Spleen (tissue), 7 donors: ENCODE measurements around the gene DLX1.
A peak's percentile ranks its signal among the peaks of the same experiment; 100 is the strongest.

Experiments used
- CTCF ChIP-seq, 11 experiments: fragments of 200-600 bp in 7 of 11; fragments of 450-650 bp in 4 of 11; sonication (generic) in 4 of 11; IDR thresholded peaks in 8 of 11; conservative IDR thresholded peaks in 3 of 11; 1 replicate in 7 of 11; 2 replicates in 4 of 11; pipeline versions ENCODE4 v1.4.0 to v1.8.0; 2016 to 2021; ENCODE audit warnings: antibody characterized with exemption in 11 of 11, inconsistent platforms in 4 of 11, mild to moderate bottlenecking in 1 of 11
- POLR2AphosphoS5 ChIP-seq, 3 donors: sonication (generic); formaldehyde crosslinking; IDR thresholded peaks; one replicate each; pipeline ENCODE4 v1.5.1; 2017; ENCODE audit warnings: antibody characterized with exemption in 3 of 3
- donor health status: DM: no; HTN: no; CAD: no; lungs with moderate emphysema.
- donor health status: DM: no; HTN: no; CAD: no.
- donor health status: DM: no; HTN: no; CAD: no.

DNA sequence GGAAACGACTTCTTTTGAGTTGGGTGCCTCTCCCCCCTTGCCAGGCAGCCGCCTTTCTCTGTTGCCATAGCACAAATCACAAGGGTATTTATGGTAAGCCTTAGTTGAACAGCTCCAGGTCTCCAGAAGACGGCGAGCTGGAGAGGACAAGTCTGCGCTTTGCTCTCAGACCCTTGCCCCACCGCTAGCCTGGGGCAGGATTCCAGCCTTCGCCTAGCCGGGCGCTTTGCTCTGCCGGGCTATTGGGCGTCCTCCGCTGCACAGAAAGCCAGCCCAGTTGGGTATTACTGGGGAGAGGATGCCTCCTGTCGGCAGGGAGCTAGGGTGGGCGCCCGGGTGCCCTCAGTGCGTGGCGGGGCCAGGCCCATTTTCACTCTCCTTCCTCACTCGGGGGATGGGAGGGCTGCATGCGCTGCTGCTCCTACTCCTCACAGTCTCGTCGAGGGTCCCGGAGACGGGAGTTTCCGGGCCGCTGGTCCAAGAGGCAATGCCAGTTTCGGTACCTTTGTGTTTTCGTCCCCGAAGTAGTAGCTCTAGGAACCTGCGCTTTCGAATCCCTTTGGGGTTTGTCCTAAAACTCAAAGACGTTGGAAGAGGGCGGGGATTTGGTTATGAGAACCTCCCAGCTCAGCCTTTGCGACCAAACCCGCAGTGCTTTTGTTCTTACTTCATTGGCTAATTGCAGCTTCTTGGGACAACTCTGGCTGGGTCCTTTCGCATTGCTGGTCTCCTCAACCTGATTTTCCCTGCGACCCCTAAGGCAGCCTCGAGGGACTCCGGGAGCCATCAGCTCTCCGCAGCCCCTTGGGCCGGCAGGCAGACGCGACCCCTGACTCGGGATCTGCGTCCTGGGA, 21.0 kb downstream of the DLX1 start:
- TF ChIP-seq CTCF (IDR thresholded peaks at IDR 0.05 in 8 of 11, conservative IDR thresholded peaks at IDR 0.05 in 3 of 11) (peak in 3 of 11 experiments; percentile 23 to 41 (median 40)), POLR2AphosphoS5 (IDR thresholded peaks at IDR 0.05) (peak in 1 of 3 donors; percentile 16)
